ENCODE results near the gene ISYNA1. TPM values are rescaled to one million over a fixed set of nuclear protein-coding genes. Genes with fewer than 3 reads are reported as not detected.

Gene ISYNA1
- total and polyA plus RNA-seq, 2 of the 8 experiments (the other 6 are each of a cell fraction or from before 2014, with no cell fraction given) = 207 to 264 TPM

DNA sequence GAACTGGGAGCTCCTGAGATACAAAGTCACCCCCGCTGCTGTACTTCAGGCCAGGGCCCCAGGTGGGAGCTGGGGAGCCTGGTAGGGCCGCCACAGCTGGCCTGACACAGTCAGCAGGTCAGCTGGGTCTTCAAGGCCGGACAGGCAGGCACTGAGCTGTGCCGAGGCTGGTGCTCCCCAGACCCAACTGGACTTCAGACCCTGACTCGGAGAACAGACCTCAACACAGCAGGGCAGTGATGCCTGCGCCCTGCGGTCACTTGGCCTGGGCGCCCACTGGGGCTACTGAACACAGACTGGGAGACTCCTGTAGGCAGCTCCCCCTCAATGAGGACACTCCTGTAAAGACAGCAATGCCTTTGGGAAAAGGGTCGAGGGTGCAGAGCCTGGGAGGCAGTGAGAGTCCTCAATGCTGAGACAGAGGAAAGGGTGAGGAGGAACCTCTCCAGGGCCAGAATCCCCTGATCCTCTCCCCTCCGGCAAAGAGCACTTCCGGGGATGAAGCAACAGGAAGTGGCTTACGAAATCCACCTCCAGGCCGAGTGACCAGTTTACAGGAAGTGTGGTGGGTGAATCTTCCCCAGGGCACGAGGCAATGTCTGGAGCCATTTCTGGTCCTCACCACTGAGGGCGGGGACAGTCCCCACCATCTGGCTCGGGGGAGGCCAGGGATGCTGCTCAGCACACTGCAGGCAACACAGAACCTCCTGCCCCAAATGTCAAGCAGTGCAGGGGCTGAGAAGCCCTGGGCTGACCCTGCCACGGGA, 40.8 kb upstream of the ISYNA1 start:
- no peak overlapping the region for H2AK5ac ChIP-seq (ENCODE audit: low read depth, low read length)
- no peak overlapping the region for H4K8ac ChIP-seq (ENCODE audit: extremely low read depth, insufficient read depth, low read length)
- H4K5ac ChIP-seq (ENCODE audit: insufficient read length, low read depth, low read length) = no peak overlapping the region
- H3K9ac ChIP-seq (replicated peaks in 1 of 4; ENCODE audit: extremely low read depth in 1 of 4, low read depth in 3 of 4, low read length in 3 of 4) = no peak overlapping the region
- 0 out of 2 replicates have a peak, but pooled peaks cover 4% of the 10 kb centered on the region for H3K23me2 ChIP-seq (ENCODE audit: low read depth, low read length)
- no peaks in the 10 kb centered on the region; a peak in 1 of 7 replicates for H3K4me1 ChIP-seq (replicated peaks in 1 of 4; ENCODE audit: control insufficient read depth in 3 of 4, insufficient read depth in 4 of 4, low read length in 3 of 4)
- TF ChIP-seq CEBPB (IDR thresholded peaks at IDR 0.05; ENCODE audit: low read depth, low read length) (peak; percentile 51; the same call in 1 of the 2 replicates), RAD21 (IDR thresholded peaks at IDR 0.05 in 1 of 2, conservative IDR thresholded peaks at IDR 0.05 in 1 of 2; ENCODE audit: low read depth in 2 of 2, low read length in 2 of 2) (no peak)
- no peaks in the 10 kb centered on the region for H3K9me3 ChIP-seq (ENCODE audit: insufficient read depth in 2 of 2, low read depth in 1 of 2, low read length in 1 of 2)
- FAIRE-seq (no peak), DNase-seq (ENCODE audit: low read depth in 1 of 2, low spot score in 2 of 2) (no peak)
- H4K91ac ChIP-seq (replicated peaks; ENCODE audit: insufficient read length, low read length) = no peak overlapping the region
- H3K4ac ChIP-seq (replicated peaks; ENCODE audit: insufficient read length, low read depth, low read length) = no peak overlapping the region
- no peak overlapping the region for H3K27ac ChIP-seq (ENCODE audit: low read depth, low read length)
- peaks cover 2 to 25% of the 10 kb centered on the region in 2 experiments for H4K20me1 ChIP-seq (replicated peaks in 1 of 2; ENCODE audit: control insufficient read depth in 1 of 2, insufficient read depth in 2 of 2, low read length in 2 of 2)
- H3K27me3 ChIP-seq (replicated peaks in 1 of 4; ENCODE audit: control insufficient read depth in 3 of 4, extremely low read depth in 1 of 4, insufficient read depth in 3 of 4, low read length in 3 of 4) = no peaks in the 10 kb centered on the region
- POLR2A ChIA-PET (ENCODE audit: partially characterized antibody) = interaction anchor here (1.3 kb wide), 1 partner anchor 10 kb away, joined by 6 read pairs; no protein-coding TSS in a partner anchor
- CTCF ChIA-PET (ENCODE audit: partially characterized antibody) = interaction anchor here (0.6 to 18.5 kb wide), 9 partner anchors 5 to 315 kb away, joined by 3 to 213 read pairs (median 4); partner anchors contain the start of gene UBA52
- no peaks in the 10 kb centered on the region for H3K36me3 ChIP-seq (ENCODE audit: control insufficient read depth in 2 of 4, insufficient read depth in 4 of 4, low read length in 3 of 4)
- H2BK12ac ChIP-seq (ENCODE audit: low read depth, low read length) = no peak overlapping the region
- no peak overlapping the region for H2BK20ac ChIP-seq (ENCODE audit: low read length)
- no peak overlapping the region; the same call in 1 of the 2 replicates for H3K18ac ChIP-seq (ENCODE audit: extremely low read depth, low read length)
- H3K14ac ChIP-seq (ENCODE audit: insufficient read length) = no peak overlapping the region
- peaks cover 0 to 14% of the 10 kb centered on the region in 2 experiments; a peak in 1 of 4 replicates for H3K79me2 ChIP-seq (ENCODE audit: control insufficient read depth in 1 of 2, insufficient read depth in 2 of 2, low read length in 2 of 2)
- peaks cover 12% of the 10 kb centered on the region; the same call in 1 of the 2 replicates for H3K79me1 ChIP-seq (ENCODE audit: low read depth, low read length)
- H3K4me3 ChIP-seq (ENCODE audit: extremely low read depth in 1 of 4, insufficient read depth in 2 of 4, low read depth in 3 of 4, low read length in 4 of 4) = no peak overlapping the region
- H3K4me2 ChIP-seq (ENCODE audit: insufficient read depth in 1 of 2, low read depth in 2 of 2, low read length in 2 of 2) = no peak overlapping the region
- WGBS, 2 experiments (ENCODE audit: extremely low coverage in 1 of 2, insufficient coverage in 1 of 2, insufficient read length in 1 of 2, insufficient replicate concordance in 2 of 2, low coverage in 1 of 2, low lambda C conversion rate in 2 of 2, missing lambda C conversion rate in 1 of 2) = 93% methylated on average over 17 of the region's 17 CpGs; no CpG with 5 or more reads in 1 of the 2 experiments
- no peak overlapping the region for H2AFZ ChIP-seq (ENCODE audit: low read length)
- H3K56ac ChIP-seq (replicated peaks; ENCODE audit: insufficient read length, low read depth, low read length) = no peak overlapping the region
- no peak overlapping the region for H3K23ac ChIP-seq (ENCODE audit: insufficient read length)
- no peak overlapping the region for H2BK15ac ChIP-seq (ENCODE audit: low read length)
- H2BK120ac ChIP-seq (replicated peaks; ENCODE audit: low read depth, low read length) = no peak overlapping the region
- H2BK5ac ChIP-seq (ENCODE audit: low read depth, low read length) = no peak overlapping the region; the same call in 1 of the 2 replicates
